K562 (cell line): ENCODE measurements around the gene RCBTB1. TPM values are rescaled to one million over a fixed set of nuclear protein-coding genes. Genes with fewer than 3 reads are reported as not detected.

Source experiments
- CBX3 ChIP-seq, 2 experiments: IDR thresholded peaks; 1 replicate in 1 of 2; 2 replicates in 1 of 2; pipeline ENCODE4 v1.6.1; 2012; ENCODE audit warnings: inconsistent platforms in 2 of 2, low read length in 2 of 2, borderline replicate concordance in 1 of 2, control low read depth in 1 of 2
- EP400 ChIP-seq: fragments of 450-650 bp; IDR thresholded peaks from 2 replicates; pipeline ENCODE4 v1.6.1; 2017; ENCODE audit warnings: antibody characterized with exemption, mild to moderate bottlenecking, moderate library complexity
- GTF2E2 ChIP-seq: fragments of 200-800 bp; sonication (Bioruptor generic); IDR thresholded peaks from 2 replicates; pipeline ENCODE4 v1.6.1; 2016; ENCODE audit warnings: missing genetic modification characterization, missing compliant biosample characterization
- ZNF668 ChIP-seq: fragments of 250-450 bp; sonication (Bioruptor Pico); IDR thresholded peaks from 2 replicates; pipeline ENCODE4 v1.8.0; 2022; ENCODE audit warnings: mild to moderate bottlenecking, inconsistent platforms
- polyA plus RNA-seq, 8 experiments: library from polyadenylated mRNA; depleted of rRNA in 4 of 8; stranded (reverse) in 5 of 8; unstranded in 3 of 8; fragments of >200 nt; fragmentation: Nextera tagmentation in 2 of 8; fragmentation: Illumina TruSeq in 1 of 8; extraction: Ambion mirVana in 2 of 8; extraction: Trizol in 1 of 8; gene quantifications; 2 replicates each; pipeline versions ENCODE4 v1.2.1 to v1.2.3, GENCODE V29; 2011 to 2014; ENCODE audit warnings: inconsistent platforms in 1 of 8, missing spikeins in 1 of 8
- total RNA-seq, 7 experiments: library from RNA; depleted of rRNA in 6 of 7; stranded (reverse); fragments of >200 nt in 6 of 7; fragmentation: Illumina TruSeq in 2 of 7; extraction: Trizol in 2 of 7; gene quantifications; 2 replicates each; pipeline versions ENCODE4 v1.2.1 to v1.2.3, GENCODE V29; 2011 to 2021; ENCODE audit warnings: low replicate concordance in 1 of 7
- TF ChIP-seq, protein P1 (sequence below): fragments of 450-650 bp; IDR thresholded peaks from 2 replicates; pipeline ENCODE4 v1.6.1; 2017; ENCODE audit warnings: antibody characterized with exemption, mild to moderate bottlenecking
- TF ChIP-seq, protein P2 (sequence below): sonication (generic); formaldehyde crosslinking; IDR thresholded peaks from 2 replicates; pipeline ENCODE4 v1.8.0; 2023; ENCODE audit warnings: mild to moderate bottlenecking, missing genetic modification reagents

Gene RCBTB1
- total and polyA plus RNA-seq, 9 of the 15 experiments (the other 6 are each of a cell fraction or from before 2014, with no cell fraction given): 4.0 to 11.3 (median 8.4) TPM

- TF ChIP-seq, protein P1, sequence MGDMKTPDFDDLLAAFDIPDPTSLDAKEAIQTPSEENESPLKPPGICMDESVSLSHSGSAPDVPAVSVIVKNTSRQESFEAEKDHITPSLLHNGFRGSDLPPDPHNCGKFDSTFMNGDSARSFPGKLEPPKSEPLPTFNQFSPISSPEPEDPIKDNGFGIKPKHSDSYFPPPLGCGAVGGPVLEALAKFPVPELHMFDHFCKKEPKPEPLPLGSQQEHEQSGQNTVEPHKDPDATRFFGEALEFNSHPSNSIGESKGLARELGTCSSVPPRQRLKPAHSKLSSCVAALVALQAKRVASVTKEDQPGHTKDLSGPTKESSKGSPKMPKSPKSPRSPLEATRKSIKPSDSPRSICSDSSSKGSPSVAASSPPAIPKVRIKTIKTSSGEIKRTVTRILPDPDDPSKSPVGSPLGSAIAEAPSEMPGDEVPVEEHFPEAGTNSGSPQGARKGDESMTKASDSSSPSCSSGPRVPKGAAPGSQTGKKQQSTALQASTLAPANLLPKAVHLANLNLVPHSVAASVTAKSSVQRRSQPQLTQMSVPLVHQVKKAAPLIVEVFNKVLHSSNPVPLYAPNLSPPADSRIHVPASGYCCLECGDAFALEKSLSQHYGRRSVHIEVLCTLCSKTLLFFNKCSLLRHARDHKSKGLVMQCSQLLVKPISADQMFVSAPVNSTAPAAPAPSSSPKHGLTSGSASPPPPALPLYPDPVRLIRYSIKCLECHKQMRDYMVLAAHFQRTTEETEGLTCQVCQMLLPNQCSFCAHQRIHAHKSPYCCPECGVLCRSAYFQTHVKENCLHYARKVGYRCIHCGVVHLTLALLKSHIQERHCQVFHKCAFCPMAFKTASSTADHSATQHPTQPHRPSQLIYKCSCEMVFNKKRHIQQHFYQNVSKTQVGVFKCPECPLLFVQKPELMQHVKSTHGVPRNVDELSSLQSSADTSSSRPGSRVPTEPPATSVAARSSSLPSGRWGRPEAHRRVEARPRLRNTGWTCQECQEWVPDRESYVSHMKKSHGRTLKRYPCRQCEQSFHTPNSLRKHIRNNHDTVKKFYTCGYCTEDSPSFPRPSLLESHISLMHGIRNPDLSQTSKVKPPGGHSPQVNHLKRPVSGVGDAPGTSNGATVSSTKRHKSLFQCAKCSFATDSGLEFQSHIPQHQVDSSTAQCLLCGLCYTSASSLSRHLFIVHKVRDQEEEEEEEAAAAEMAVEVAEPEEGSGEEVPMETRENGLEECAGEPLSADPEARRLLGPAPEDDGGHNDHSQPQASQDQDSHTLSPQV: no peak
- TF ChIP-seq CBX3 (IDR thresholded peaks at IDR 0.05; ENCODE audit: borderline replicate concordance in 1 of 2, low read length in 2 of 2): no peak
- TF ChIP-seq EP400: no peak
- TF ChIP-seq, protein P2, sequence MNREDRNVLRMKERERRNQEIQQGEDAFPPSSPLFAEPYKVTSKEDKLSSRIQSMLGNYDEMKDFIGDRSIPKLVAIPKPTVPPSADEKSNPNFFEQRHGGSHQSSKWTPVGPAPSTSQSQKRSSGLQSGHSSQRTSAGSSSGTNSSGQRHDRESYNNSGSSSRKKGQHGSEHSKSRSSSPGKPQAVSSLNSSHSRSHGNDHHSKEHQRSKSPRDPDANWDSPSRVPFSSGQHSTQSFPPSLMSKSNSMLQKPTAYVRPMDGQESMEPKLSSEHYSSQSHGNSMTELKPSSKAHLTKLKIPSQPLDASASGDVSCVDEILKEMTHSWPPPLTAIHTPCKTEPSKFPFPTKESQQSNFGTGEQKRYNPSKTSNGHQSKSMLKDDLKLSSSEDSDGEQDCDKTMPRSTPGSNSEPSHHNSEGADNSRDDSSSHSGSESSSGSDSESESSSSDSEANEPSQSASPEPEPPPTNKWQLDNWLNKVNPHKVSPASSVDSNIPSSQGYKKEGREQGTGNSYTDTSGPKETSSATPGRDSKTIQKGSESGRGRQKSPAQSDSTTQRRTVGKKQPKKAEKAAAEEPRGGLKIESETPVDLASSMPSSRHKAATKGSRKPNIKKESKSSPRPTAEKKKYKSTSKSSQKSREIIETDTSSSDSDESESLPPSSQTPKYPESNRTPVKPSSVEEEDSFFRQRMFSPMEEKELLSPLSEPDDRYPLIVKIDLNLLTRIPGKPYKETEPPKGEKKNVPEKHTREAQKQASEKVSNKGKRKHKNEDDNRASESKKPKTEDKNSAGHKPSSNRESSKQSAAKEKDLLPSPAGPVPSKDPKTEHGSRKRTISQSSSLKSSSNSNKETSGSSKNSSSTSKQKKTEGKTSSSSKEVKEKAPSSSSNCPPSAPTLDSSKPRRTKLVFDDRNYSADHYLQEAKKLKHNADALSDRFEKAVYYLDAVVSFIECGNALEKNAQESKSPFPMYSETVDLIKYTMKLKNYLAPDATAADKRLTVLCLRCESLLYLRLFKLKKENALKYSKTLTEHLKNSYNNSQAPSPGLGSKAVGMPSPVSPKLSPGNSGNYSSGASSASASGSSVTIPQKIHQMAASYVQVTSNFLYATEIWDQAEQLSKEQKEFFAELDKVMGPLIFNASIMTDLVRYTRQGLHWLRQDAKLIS (CRISPR knock-in tag): no peak
- TF ChIP-seq GTF2E2 (tag): no peak
- no peak for TF ChIP-seq ZNF668 (CRISPR knock-in tag)
Measured at GRCh38 chr13:49528161-49528560, 57.2 kb downstream of the RCBTB1 start (continued).
